ENCODE results near the gene ITGB1BP2.
A peak's percentile ranks its signal among the peaks of the same experiment; 100 is the strongest.

DNA sequence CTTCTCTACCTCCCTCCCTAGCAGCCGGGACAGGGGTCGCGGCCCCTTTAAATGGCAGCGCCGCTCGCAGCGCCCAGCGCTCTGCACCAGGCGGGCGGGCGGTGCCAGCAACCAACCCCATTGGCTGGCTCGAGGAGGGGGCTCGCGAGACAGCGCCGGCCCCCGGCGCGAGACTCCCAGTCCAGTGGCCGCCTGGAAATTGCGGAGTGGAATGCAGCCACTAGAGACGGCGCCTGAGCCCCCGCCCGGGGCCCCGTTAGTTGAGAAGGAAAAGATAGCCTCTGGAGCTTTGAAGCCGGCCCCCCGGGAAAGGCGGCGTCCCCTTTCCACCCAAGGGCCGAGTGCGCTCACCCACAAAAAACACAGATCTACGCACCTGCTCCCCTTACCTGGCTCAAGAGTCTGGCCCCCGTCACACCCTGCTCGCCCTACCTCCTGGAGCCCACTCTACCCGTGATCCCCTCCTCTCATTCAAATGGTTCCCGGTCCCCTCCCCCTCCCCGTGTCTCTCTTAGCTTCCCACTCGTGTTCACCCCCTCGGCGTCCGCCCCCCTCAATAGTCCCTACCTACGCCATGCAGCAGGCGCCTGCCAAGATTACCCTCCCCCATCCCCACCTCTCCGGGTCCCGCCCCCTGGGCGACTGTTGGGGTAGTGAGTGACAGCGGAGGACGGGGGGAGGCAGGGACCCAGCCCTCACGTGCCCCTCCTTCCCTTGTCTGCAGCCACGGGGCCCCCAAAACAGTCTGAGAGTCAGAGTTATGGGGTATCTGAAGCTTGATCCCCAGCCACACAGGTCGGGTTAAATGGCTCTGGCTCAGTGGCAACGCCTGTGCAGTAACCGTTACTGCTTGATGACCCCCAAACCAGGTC, 47.2 kb upstream of the ITGB1BP2 start, which contains the start of gene ZMYM3:
- peak in 2 of 4 experiments; percentile 1 to 7 for TF ChIP-seq CTCF (IDR thresholded peaks at IDR 0.05)
- TF ChIP-seq POLR2A (IDR thresholded peaks at IDR 0.05): peak; percentile 39
